ENCODE results near the gene GJB4.
"Not testable (repeated sequence)": the region's sequence is repeated elsewhere in the genome, so short reads cannot be mapped to it uniquely, and the experiment has no call there.

GJB4 gene

GRCh38 chr1:34759503-34760357, at the start of gene GJB4:
GJB4 (plus strand) TSS chr1:34759740; CDS start chr1:34761255, 1,515 bp downstream.
- no peak for DNase-seq

DNA sequence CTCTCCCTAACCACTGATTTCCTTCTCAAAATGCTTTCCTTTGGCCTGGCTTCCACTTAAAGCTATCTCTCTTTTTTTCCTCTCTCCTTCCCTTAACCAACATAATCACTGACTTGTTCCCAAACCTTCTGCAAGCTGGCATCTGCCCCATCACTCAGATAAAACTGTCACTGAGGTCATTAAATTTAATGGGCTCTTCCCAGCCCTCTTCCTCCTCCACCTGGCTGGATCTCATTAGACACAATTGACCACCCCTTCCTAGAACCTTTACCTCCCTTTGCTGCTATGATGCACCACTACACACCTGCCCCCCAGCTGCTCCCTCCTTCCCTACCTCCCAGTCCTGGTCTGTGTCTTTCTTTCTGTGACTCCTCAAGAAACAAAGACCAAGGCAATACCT, 48.7 kb upstream of the GJB4 start:
- no peak for DNase-seq

DNA sequence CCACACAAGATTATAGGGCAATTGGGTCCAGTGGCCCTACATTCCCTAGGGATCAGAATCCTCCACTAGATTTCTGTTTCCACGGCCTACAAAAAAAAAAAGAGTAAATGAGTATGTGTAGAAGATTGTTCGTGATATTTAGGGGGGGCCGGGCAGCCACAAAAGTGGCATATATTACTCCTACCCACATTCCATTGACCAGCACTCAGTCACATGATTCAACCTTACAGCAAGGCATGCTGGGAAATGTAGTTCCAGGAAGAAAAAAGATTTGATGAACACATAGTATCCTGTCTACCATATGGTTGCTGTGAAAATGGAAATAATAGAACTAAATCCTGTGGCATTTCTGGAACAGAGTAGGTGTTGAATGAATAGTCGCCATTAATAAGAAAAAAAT, 48.1 kb upstream of the GJB4 start:
- no peak for DNase-seq

DNA sequence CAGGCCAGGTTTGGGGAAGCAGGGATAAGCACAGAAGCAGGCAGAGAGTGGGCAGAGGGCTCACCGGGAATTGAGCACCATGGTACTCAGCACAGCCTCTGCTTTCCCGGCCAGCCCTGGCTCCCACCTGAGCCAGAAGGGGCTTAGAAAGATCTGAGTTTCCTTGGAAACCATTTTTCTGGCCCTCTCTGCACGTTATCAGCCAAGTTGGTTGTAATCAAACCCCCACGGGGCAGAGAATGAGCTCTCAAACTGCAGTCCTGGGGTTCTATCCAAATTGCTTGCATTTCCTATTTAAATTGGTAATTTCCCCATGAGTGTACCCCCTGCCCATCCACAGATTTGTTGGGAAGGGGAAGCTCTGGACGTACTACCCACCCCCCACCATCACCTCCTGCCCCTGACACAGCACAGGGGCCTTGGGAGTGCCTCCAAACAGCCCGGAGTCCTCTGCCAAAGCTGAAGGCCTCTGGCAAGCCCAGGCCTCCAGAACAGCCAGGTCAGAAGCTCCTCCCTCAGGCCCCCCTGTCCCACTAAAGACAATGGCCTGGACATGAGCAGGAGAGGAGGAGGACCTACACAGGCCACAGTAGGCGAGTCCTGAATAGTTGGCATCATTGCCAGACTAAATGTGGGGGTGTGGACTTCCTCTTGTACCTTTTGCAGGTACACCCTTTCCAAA, 47.4 kb upstream of the GJB4 start:
- no peak for DNase-seq

DNA sequence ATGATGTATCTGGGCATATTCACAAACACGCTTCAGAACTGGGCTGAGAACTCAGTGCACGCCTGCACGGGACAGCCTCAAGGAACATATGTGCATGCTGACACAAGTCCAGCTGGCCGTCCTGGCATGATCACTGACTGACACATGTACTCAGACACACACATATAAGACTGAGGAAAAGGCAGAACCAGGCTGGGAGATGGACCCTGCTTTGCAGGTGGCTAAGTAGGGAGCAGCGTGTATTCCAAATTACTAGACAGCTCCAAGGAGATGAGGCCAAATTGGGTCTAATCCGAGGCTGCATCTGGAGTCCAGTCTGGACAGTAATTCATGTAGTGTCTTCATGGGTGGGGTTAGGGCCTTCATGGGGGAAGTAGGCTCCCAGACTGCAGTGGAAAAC, 46.1 kb upstream of the GJB4 start:
- DNase-seq, result no peak

DNA sequence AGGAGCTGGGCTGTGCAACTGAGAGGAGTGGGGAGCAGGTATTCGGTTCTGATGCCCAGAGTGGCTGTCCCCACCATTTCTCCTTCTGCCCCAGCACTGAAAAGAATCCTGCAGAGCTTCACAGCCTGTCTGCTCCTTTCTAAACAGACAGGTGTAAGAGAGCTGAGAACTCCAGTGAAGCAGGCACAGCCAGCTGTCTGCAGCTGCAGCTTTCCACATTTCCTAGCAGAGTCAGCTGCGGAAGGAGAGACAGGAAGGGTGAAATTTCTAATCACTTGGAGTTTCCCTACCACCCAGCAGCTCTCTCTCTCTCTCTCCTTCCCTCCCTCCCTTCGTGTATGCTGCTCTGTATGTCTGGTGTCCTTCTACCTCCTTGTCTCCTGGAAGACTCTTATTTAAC, 45.2 kb upstream of the GJB4 start:
- no peak for DNase-seq

DNA sequence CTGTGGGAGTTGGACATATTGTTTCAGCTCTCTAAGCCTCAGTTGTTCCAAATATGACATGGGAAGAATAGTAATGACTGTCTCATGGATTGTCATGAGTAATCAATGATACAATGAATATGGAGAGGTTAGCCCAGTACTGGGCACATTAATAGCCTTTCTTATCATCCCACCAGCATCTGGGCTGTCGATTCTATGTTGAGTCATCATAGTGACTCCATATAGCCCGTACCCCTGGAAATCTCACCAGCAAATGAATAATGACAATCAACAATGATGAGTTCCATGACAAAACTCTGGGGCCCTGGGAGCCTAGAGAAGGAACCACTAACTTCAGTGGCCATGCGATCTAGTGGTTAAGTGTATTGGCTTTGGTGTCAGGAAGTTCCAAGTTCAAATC, 44.4 kb upstream of the GJB4 start:
- DNase-seq, result no peak

GRCh38 chr1:34721241-34721640, 38.3 kb upstream of the GJB4 start:
- no peak for DNase-seq

DNA sequence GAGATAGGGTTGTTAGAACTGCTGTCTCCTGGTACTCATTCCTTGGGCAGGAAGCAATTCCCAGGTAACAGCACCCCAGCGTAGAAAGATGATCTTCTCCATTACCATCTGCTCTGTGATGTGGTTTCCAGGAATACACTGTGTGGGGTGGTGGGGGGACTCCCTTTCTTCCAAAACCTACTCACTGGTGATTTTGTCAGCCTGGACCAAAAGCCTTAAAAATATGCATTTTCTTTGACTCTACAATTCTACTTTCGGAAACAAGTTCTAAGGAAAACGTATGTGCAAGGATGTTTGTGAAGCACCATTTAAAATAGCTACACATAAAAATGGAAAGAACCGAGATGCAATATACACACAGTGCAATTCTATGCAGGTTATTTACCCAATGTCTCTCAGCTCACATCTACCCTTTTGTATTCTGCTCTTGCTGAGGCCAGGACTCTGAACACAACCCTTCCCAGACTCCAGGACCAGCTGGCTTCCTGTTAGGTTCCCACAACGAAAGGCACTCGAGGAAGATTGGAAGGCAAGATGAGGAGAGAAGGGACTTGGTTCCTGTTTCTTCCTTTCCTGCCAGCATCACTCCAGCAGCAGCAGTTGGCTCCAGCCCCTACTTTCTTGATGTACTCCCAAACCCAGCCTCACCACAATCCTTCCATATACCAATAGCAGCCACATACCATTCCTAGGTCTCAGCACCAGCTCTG, 37.7 kb upstream of the GJB4 start:
- no peak for DNase-seq

GRCh38 chr1:34726861-34727260, 32.7 kb upstream of the GJB4 start:
- DNase-seq, result no peak

DNA sequence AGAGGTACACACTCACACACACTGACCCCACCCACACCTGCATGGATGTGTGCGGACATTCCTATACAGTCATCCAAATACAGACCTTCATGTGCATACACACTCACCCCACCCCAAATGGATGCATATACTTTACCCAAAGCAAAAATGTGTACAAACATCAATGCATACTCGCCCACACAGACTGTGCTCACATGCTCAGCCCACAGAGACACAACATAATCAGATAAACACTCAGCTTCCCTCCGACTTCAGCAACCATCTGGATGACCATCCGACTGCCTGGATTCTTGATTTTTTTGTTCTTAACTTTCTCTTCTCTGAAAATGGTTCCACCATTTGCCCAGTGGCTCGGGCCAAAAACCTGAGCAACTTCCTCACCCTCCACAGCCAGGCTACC, 29.1 kb upstream of the GJB4 start:
- no peak for DNase-seq

- not testable (repeated sequence) for DNase-seq
Measured at GRCh38 chr1:34732831-34733230, 26.7 kb upstream of the GJB4 start.

DNA sequence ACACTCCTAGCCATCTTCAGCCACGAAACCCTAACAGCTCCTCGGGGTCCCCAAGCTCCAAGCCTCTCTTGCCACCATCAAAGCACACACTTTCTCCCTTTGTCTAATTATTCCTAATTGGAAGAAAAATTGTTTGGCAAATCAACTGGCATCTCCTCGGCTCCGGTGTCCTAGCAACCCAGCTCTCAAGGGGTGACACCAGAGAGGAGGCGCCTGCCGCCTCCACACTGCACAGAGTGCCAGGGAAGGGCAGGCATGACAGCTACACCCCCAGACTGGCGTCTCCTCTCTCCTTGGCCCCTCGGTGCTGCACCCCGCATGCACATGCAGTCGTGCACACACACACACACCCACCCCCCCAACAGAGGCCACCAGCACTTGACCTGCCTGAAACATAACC, 22.8 kb upstream of the GJB4 start:
- no peak for DNase-seq

DNA sequence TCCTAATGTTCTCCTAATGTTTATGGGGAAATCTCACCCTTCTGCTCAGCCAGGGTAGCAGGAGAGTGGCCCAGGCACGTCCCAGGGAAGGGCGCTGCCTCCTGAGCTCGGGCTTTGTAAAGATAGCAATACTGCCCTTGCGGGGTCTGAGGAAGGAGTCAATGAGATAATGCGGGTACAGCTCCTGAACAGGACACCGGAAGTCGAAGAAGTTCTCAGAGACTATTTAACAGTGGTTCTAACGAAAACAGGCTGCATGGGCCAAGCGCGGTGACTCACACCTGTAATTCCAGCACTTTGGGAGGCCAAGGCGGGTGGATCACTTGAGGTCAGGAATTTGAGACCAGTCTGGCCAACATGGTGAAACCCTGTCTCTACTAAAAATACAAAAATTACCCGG, 22.3 kb upstream of the GJB4 start:
- not testable (repeated sequence) for DNase-seq

DNA sequence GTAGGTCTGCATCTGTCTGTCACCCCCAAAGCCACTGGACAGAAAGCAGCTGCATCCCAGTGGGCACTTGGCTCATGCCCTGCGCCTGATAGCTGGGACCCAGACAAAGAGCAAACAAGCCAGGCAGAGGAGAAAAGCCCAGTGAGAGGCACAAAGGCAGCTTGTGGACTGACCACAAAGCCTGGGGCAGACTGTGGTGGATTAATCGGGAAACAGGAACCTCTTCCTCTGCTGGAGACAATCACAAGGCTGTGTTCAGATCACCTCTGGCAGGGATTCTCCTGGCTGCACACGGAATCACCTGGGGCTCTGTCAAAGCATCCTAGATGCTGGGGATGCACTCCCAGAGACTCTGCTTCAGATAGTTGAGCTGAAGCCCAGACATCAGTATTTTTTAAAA, 19.9 kb upstream of the GJB4 start:
- DNase-seq, result no peak

GRCh38 chr1:34740161-34740868, 19.2 kb upstream of the GJB4 start:
- DNase-seq, result no peak

DNA sequence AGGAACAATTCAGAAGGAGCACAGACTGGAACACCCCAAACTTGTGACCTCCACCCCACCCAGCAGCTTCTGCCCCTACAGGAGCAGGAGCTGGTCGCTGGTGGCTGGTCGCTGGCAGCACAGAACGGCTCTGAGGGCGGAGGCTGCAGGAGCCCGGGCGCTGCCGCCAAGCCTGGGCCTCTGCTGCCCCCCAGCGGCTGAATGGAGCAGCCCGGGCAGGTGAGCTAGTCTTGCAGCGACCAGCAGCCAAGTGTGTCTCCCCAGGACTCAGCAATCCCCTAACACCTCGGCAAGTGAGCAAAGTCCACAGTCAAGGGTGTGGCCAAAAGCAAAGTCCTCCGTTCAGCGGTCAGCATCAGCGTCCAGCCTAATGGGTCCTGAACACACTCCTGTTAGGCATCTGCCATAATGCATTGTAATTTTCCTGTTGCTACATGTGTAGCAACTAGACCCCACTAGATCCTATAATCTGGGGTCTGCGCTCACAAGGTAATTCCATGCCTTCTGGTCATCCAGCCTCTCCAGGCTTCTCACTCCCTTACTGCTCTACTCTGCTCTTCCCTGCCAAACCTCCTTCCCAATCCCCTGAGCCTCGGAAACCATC, 16.8 kb upstream of the GJB4 start:
- peak; percentile 62 to 76 for DNase-seq

DNA sequence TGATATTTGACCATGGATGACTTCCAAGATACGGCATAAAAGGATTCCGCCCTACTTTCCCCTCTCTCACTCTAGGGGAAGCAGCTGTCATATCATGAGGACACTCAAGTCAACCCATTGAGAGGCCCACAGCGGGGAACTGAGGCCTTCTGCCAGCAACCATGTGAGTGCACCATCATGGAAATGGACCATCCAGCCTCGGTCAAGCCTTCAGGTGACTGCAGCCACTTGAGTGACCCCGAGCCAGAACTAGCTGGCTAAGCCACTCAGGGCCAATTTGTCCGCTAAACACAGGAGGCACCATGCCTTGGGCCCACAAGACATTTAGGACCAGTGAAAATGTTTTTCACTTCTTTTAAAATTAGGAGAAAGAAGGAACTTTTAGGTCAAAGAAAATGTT, 15.8 kb upstream of the GJB4 start:
- DNase-seq, result no peak

DNA sequence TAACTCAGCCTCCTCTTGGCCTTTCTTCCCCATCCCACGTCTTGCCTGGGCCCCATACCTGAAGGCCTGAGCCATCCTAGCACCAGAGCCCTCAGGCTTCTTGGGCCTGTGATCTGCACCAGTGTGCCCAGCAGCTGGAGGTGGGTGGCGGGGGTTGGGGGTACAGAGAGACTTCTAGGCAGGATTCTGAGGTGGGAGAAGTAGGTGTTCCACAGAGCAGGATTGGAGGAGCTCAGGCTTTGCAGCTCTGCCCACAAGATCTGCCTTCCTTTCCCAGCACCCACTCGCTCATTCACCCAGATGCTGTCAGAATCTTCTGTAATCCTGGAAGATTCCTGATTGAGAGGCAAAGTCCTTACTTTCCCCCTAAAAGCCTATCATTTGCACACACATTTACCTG, 14.7 kb upstream of the GJB4 start:
- DNase-seq, result no peak

DNA sequence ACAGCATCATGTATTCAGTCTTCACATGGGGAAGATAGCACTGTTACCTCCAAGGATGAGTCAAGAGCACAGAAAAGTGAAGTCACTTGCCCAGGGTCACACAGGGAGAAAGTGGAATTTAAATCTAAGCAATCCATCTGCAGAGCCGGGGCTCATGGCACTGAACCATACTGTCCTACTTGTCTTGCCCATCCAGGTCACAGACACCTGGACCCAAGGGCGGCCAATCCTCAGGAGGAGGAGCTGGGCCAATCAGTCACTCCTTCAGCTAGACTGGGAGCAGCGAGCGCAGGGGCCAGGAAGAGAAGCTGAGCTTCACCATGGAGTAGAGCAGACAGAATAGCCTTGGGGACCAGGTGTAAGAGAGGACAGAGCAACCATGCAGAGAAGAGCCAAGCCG, 13.9 kb upstream of the GJB4 start:
- DNase-seq, result no peak

DNA sequence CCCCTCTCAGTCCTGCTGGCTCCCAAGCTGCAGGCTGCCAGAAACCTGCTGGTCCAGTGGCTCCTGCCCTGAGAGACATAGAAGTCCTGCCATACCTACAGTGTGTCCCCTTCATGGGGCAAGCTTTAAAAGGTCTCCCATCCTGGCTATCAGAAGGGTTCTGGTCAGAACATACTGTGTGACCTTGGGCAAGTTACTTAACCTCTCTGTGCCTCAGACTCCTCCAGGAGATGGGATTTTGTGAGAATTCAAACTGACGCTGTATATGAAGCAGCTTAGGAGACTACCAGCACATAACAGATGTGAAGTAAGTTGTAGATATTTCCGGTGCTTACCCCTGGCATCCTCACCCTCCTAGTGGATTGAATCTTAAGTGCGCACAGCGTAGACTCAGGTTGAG, 13.4 kb upstream of the GJB4 start:
- no peak for DNase-seq

- no peak for DNase-seq
Measured at GRCh38 chr1:34746785-34747637, 12.5 kb upstream of the GJB4 start.
